ENCODE measurements around the gene KDELR1. TPM values are rescaled to one million over a fixed set of nuclear protein-coding genes. Genes with fewer than 3 reads are reported as not detected.

KDELR1 gene
- total and polyA plus RNA-seq, 9 of the 15 experiments (the other 6 are each of a cell fraction or from before 2014, with no cell fraction given), result 6.1 to 165 (median 58.5) TPM

DNA sequence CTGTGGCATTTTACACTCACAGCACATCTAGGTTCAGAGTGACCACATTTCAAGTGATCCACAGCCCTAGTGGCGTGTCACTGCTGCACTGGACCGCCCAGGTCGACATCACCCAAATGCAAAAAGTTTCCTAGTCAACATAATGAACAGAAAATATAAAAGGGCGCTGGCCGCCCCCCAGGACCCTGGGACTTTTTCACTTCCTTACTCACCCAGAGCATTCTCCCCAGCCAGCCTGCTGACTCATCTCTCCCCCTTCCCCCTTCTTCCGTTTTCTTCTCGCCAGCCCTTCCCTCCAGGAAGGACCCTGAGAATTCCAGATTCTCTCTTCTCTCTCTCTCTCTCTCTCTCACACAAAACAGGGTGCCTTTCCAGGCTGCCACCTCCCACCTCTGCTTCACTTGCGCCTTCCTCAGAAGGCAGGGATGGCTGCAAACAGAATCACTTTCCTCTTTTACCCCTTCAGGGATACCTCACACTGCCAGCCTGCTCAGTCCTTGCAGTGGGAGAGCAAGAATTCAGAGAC lies 33.4 kb upstream of the KDELR1 start:
- H3K9me3 ChIP-seq (replicated peaks; ENCODE audit: control insufficient read depth, insufficient read depth, low read depth, low read length), result no peaks in the 10 kb centered on the region
- peak overlapping the region; percentile 88 for H2AFZ ChIP-seq (ENCODE audit: low read depth, low read length)
- FAIRE-seq (peak; percentile 73), ATAC-seq (peak; percentile 92), DNase-seq (ENCODE audit: extremely low read depth in 1 of 4, low spot score in 3 of 4) (peak; percentile 57 to 75 (median 66))
- CTCF ChIA-PET (ENCODE audit: low intra/inter-chr PET ratio), result no interaction called here
- H3K4me3 ChIP-seq, result no peak overlapping the region
- 16% methylated on average over 8 of the region's 8 CpGs for WGBS (ENCODE audit: insufficient coverage, low coverage, missing lambda C conversion rate)
- POLR2A ChIA-PET, result no interaction called here
- peaks cover 65% of the 10 kb centered on the region; the same call in 2 of the 3 replicates for H3K36me3 ChIP-seq (ENCODE audit: control insufficient read depth, insufficient read depth, low read length)
- peak overlapping the region; percentile 69 for H3K4me2 ChIP-seq (ENCODE audit: insufficient read depth, low read length)
- no TSS peak for BruUV-seq (replicated peaks)
- no peaks in the 10 kb centered on the region for H4K20me1 ChIP-seq (replicated peaks; ENCODE audit: control insufficient read depth, insufficient read depth, low read length)
- H3K79me2 ChIP-seq (ENCODE audit: control insufficient read depth, insufficient read depth, low read length), result no peaks in the 10 kb centered on the region
- intact Hi-C loops (cut with micrococcal nuclease) (no loop called here), in situ Hi-C loops (cut with MboI) (no loop called here)
- H3K27ac ChIP-seq (ENCODE audit: extremely low read depth, low read depth, low read length), result peak overlapping the region; percentile 96
- no peaks in the 10 kb centered on the region for H3K27me3 ChIP-seq (ENCODE audit: control insufficient read depth in 2 of 2, insufficient read depth in 2 of 2, low read length in 2 of 2)
- peak overlapping the region; percentile 58 to 85; a peak in 3 of 4 replicates for H3K9ac ChIP-seq (ENCODE audit: insufficient read depth in 1 of 2, low read depth in 2 of 2, low read length in 2 of 2)
- H3K9me1 ChIP-seq (ENCODE audit: control insufficient read depth, insufficient read depth, low read length), result no peaks in the 10 kb centered on the region
- peaks cover 8 to 16% of the 10 kb centered on the region in 2 experiments for H3K4me1 ChIP-seq (replicated peaks in 1 of 2; ENCODE audit: control insufficient read depth in 2 of 2, insufficient read depth in 2 of 2, low read length in 2 of 2)
- TF ChIP-seq GABPA (tag; conservative IDR thresholded peaks at IDR 0.05; ENCODE audit: low read depth), result 0 out of 2 replicates have a peak, but pooled peaks have one; percentile 42
- no peak for TF ChIP-seq CC2D1A (IDR thresholded peaks at IDR 0.05)
- peak; percentile 96 for TF ChIP-seq GATAD2A (IDR thresholded peaks at IDR 0.05)
- no peak for TF ChIP-seq CBFA2T2 (conservative IDR thresholded peaks at IDR 0.05)
- no peak for TF ChIP-seq PML (IDR thresholded peaks at IDR 0.05; ENCODE audit: low read length)
- peak; percentile 43; the same call in 1 of the 2 replicates for TF ChIP-seq MTA1 (IDR thresholded peaks at IDR 0.05; ENCODE audit: borderline replicate concordance)
- TF ChIP-seq ZBTB17 (CRISPR knock-in tag; IDR thresholded peaks at IDR 0.05), result no peak
- no peak for TF ChIP-seq EGR1 (conservative IDR thresholded peaks at IDR 0.05)
- TF ChIP-seq, protein P1, sequence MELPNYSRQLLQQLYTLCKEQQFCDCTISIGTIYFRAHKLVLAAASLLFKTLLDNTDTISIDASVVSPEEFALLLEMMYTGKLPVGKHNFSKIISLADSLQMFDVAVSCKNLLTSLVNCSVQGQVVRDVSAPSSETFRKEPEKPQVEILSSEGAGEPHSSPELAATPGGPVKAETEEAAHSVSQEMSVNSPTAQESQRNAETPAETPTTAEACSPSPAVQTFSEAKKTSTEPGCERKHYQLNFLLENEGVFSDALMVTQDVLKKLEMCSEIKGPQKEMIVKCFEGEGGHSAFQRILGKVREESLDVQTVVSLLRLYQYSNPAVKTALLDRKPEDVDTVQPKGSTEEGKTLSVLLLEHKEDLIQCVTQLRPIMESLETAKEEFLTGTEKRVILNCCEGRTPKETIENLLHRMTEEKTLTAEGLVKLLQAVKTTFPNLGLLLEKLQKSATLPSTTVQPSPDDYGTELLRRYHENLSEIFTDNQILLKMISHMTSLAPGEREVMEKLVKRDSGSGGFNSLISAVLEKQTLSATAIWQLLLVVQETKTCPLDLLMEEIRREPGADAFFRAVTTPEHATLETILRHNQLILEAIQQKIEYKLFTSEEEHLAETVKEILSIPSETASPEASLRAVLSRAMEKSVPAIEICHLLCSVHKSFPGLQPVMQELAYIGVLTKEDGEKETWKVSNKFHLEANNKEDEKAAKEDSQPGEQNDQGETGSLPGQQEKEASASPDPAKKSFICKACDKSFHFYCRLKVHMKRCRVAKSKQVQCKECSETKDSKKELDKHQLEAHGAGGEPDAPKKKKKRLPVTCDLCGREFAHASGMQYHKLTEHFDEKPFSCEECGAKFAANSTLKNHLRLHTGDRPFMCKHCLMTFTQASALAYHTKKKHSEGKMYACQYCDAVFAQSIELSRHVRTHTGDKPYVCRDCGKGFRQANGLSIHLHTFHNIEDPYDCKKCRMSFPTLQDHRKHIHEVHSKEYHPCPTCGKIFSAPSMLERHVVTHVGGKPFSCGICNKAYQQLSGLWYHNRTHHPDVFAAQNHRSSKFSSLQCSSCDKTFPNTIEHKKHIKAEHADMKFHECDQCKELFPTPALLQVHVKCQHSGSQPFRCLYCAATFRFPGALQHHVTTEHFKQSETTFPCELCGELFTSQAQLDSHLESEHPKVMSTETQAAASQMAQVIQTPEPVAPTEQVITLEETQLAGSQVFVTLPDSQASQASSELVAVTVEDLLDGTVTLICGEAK (IDR thresholded peaks at IDR 0.05), result 0 out of 2 replicates have a peak, but pooled peaks have one; percentile 15
- TF ChIP-seq, protein P1 (CRISPR knock-in tag; IDR thresholded peaks at IDR 0.05), result no peak
- TF ChIP-seq NFXL1 (CRISPR knock-in tag; IDR thresholded peaks at IDR 0.05), result no peak
- 0 out of 2 replicates have a peak, but pooled peaks have one; percentile 37 for TF ChIP-seq NBN (IDR thresholded peaks at IDR 0.05; ENCODE audit: low read depth)
- no peak for TF ChIP-seq ZKSCAN3 (CRISPR knock-in tag; IDR thresholded peaks at IDR 0.05)
- no peak for TF ChIP-seq STAT5A (IDR thresholded peaks at IDR 0.05; ENCODE audit: borderline replicate concordance, low read length)
- TF ChIP-seq ZKSCAN1 (IDR thresholded peaks at IDR 0.05; ENCODE audit: low read depth, low read length), result no peak
- no peak for TF ChIP-seq GTF2E2 (tag; IDR thresholded peaks at IDR 0.05)

Measured in K562 (cell line).